ENCODE measurements around the gene MYO1C.

DNA sequence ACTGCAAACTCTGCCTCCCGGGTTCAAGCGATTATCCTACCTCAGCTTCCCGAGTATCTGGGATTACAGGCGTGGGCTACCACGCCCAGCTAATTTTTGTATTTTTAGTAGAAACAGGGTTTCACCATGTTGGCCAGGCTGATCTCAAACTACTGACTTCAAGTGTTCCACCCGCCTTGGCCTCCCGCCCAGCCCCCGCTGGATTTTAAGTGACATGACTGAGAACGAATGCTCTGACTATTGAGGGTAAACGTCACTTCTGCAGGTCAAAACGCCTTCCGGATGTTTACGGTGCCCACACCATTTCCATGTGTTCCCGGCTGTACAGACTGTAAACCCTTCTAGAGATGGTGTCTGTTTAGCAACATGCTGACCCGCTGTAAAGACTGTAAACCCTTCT lies 47.3 kb upstream of the MYO1C start:
- TF ChIP-seq, protein P1, sequence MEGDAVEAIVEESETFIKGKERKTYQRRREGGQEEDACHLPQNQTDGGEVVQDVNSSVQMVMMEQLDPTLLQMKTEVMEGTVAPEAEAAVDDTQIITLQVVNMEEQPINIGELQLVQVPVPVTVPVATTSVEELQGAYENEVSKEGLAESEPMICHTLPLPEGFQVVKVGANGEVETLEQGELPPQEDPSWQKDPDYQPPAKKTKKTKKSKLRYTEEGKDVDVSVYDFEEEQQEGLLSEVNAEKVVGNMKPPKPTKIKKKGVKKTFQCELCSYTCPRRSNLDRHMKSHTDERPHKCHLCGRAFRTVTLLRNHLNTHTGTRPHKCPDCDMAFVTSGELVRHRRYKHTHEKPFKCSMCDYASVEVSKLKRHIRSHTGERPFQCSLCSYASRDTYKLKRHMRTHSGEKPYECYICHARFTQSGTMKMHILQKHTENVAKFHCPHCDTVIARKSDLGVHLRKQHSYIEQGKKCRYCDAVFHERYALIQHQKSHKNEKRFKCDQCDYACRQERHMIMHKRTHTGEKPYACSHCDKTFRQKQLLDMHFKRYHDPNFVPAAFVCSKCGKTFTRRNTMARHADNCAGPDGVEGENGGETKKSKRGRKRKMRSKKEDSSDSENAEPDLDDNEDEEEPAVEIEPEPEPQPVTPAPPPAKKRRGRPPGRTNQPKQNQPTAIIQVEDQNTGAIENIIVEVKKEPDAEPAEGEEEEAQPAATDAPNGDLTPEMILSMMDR (IDR thresholded peaks at IDR 0.05; ENCODE audit: poor library complexity), result no peak
- no peak for TF ChIP-seq EZH2 (IDR thresholded peaks at IDR 0.05; ENCODE audit: borderline replicate concordance)

Data from hepatocyte (in vitro differentiated cells).